ENCODE results near the gene TTC7B.

TTC7B gene

DNA sequence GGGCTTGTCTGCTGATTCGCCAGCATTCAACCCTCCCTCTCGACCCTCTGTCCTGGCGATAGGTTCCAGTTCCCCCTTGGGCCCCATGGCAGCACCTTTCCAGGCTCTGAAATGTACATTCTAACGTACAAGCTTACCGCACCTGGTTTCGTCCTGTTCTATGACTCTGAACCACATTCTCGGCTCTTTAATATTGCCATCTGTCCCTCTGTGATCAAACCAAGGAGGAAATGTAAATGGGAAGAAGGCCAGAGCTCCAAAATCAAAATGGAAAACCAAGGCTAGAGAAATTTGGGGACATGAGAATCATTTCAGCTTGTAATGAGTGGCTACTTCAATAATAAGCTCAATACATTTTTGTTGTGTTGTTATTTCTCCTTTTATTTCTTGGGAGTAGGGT is 117.2 kb downstream of the TTC7B start:
- TF ChIP-seq, protein P1, sequence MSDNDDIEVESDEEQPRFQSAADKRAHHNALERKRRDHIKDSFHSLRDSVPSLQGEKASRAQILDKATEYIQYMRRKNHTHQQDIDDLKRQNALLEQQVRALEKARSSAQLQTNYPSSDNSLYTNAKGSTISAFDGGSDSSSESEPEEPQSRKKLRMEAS (IDR thresholded peaks at IDR 0.05) = no peak
- TF ChIP-seq EGR1 (IDR thresholded peaks at IDR 0.05) (no peak), TCF12 (IDR thresholded peaks at IDR 0.05; ENCODE audit: low read depth) (no peak), RAD21 (IDR thresholded peaks at IDR 0.05; ENCODE audit: low read depth) (no peak), EP300 (IDR thresholded peaks at IDR 0.05; ENCODE audit: borderline replicate concordance) (no peak), FOXM1 (IDR thresholded peaks at IDR 0.05; ENCODE audit: borderline replicate concordance, low read depth) (no peak)

DNA sequence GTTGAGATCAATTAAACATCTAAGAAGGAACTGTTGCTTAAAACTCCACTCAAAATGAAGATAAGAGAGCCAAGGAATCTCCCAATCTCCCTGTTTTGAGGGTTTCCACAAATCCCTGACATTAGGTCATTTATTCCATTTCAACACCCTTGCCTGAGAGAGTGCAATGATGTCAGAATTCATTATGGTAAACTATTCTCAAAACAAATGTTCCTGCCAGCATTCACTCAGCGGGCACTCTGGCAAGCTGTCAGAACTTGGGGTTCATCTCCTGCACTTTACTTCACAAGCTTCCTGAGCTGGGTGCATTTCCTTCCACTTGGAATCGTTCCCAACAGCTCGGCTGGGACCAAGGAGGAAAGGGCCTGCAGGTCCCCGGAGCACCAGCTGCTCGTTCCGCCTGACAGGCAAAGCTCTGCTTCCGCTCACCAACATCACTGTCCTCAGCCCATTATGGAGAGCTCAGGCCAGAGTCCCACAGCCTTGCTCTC is 117.8 kb downstream of the TTC7B start:
- TF ChIP-seq, protein P1 (IDR thresholded peaks at IDR 0.05) = no peak
- TF ChIP-seq EGR1 (IDR thresholded peaks at IDR 0.05) (no peak), TCF12 (IDR thresholded peaks at IDR 0.05; ENCODE audit: low read depth) (peak; percentile 36; the same call in 1 of the 2 replicates), CREB1 (IDR thresholded peaks at IDR 0.05; ENCODE audit: low read depth) (no peak), NFIC (IDR thresholded peaks at IDR 0.05) (peak; percentile 46; the same call in 1 of the 2 replicates), RAD21 (IDR thresholded peaks at IDR 0.05; ENCODE audit: low read depth) (no peak)

DNA sequence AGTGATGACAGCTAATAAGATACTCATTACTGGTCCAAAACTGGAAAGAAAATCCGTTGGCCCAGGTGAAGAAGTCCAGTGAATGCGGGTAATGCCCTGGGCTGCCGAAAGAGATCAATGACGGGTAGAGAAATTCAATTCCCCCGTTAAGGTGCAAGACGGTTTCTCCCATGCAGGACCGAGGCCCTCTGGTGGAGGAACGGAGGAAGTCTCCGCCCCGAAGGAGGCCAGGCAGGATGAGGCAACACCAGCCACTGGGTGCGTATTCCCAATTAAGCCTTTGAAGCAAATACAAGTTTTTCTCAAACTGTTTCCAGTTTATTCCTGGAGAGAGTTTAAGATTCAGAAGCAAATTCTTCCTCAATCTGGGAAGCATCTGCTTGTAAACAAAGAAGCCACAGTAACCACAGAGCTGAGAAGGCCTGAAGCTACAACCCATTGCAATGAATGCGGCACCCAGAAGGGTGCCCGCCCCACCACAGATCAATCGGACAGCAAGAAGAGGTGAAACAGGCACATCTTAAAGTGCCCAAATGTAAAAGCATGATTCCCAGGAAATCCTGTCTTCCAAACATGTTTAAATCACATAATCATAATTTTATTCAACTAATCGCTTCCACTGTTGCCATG is 118.5 kb downstream of the TTC7B start:
- TF ChIP-seq CEBPB (IDR thresholded peaks at IDR 0.05) = peak; percentile 86
- no peak for TF ChIP-seq EGR1 (IDR thresholded peaks at IDR 0.05)
- no peak for TF ChIP-seq TEAD4 (IDR thresholded peaks at IDR 0.05)
- peak; percentile 97 for TF ChIP-seq RAD21 (IDR thresholded peaks at IDR 0.05; ENCODE audit: low read depth)
- TF ChIP-seq FOXM1 (IDR thresholded peaks at IDR 0.05; ENCODE audit: borderline replicate concordance, low read depth) = no peak
- TF ChIP-seq, protein P2, sequence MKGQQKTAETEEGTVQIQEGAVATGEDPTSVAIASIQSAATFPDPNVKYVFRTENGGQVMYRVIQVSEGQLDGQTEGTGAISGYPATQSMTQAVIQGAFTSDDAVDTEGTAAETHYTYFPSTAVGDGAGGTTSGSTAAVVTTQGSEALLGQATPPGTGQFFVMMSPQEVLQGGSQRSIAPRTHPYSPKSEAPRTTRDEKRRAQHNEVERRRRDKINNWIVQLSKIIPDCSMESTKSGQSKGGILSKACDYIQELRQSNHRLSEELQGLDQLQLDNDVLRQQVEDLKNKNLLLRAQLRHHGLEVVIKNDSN (IDR thresholded peaks at IDR 0.05) = no peak

DNA sequence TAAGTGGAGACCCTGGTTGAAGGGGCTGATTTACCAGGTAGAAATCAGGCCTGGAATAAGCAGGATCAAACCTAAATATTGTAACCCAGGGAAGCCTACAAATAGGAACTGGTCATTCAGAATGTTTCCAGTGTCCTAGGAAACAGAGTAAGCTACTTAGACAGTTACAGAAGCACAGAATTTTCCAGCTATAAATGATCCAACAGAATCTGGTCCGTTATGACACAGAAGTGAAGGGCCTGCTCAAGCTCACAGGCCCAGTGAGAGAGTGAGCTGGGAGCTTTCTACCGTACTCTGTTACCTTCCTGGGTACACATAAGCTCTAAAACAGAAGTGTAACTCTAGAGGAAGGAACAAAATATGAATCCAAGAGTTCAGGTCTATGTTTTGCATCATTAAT is 119.1 kb downstream of the TTC7B start:
- TF ChIP-seq TEAD4 (IDR thresholded peaks at IDR 0.05) (no peak), CEBPB (IDR thresholded peaks at IDR 0.05) (no peak), YY1 (IDR thresholded peaks at IDR 0.05; ENCODE audit: low read depth) (no peak), FOXM1 (IDR thresholded peaks at IDR 0.05; ENCODE audit: borderline replicate concordance, low read depth) (no peak), RAD21 (IDR thresholded peaks at IDR 0.05; ENCODE audit: low read depth) (no peak), EP300 (IDR thresholded peaks at IDR 0.05; ENCODE audit: borderline replicate concordance) (no peak), TAF1 (IDR thresholded peaks at IDR 0.05; ENCODE audit: low read depth) (no peak), TCF12 (IDR thresholded peaks at IDR 0.05; ENCODE audit: low read depth) (no peak), EGR1 (IDR thresholded peaks at IDR 0.05) (no peak), CREB1 (IDR thresholded peaks at IDR 0.05; ENCODE audit: low read depth) (no peak), ZBTB7A (IDR thresholded peaks at IDR 0.05; ENCODE audit: low read depth) (no peak), NFIC (IDR thresholded peaks at IDR 0.05) (no peak)
- TF ChIP-seq, protein P2 (IDR thresholded peaks at IDR 0.05) = no peak
- TF ChIP-seq, protein P3, sequence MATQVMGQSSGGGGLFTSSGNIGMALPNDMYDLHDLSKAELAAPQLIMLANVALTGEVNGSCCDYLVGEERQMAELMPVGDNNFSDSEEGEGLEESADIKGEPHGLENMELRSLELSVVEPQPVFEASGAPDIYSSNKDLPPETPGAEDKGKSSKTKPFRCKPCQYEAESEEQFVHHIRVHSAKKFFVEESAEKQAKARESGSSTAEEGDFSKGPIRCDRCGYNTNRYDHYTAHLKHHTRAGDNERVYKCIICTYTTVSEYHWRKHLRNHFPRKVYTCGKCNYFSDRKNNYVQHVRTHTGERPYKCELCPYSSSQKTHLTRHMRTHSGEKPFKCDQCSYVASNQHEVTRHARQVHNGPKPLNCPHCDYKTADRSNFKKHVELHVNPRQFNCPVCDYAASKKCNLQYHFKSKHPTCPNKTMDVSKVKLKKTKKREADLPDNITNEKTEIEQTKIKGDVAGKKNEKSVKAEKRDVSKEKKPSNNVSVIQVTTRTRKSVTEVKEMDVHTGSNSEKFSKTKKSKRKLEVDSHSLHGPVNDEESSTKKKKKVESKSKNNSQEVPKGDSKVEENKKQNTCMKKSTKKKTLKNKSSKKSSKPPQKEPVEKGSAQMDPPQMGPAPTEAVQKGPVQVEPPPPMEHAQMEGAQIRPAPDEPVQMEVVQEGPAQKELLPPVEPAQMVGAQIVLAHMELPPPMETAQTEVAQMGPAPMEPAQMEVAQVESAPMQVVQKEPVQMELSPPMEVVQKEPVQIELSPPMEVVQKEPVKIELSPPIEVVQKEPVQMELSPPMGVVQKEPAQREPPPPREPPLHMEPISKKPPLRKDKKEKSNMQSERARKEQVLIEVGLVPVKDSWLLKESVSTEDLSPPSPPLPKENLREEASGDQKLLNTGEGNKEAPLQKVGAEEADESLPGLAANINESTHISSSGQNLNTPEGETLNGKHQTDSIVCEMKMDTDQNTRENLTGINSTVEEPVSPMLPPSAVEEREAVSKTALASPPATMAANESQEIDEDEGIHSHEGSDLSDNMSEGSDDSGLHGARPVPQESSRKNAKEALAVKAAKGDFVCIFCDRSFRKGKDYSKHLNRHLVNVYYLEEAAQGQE (IDR thresholded peaks at IDR 0.05; ENCODE audit: low read depth) = no peak
- TF ChIP-seq, protein P1 (IDR thresholded peaks at IDR 0.05) = no peak

DNA sequence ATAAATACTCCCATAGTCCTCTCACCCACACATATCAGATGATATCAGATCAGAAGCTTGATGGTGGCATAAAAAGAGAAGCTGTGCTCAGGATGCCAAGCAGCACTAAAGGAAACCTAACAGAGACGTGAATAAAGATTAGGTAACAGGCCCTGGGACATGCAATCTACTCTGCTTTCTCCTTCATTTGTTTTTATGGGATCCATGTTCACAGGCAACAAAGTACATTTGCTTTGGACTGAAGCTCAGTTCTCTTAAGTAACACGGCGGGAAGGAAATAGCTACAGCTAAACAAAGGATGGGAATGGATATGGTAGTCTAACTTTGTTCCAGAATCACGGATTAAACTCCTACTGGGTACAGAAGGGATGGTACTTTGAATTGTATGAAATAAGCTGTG is 119.5 kb downstream of the TTC7B start:
- TF ChIP-seq EGR1 (IDR thresholded peaks at IDR 0.05) (no peak), RAD21 (IDR thresholded peaks at IDR 0.05; ENCODE audit: low read depth) (no peak), FOXM1 (IDR thresholded peaks at IDR 0.05; ENCODE audit: borderline replicate concordance, low read depth) (no peak), EP300 (IDR thresholded peaks at IDR 0.05; ENCODE audit: borderline replicate concordance) (no peak), YY1 (IDR thresholded peaks at IDR 0.05; ENCODE audit: low read depth) (no peak), ZBTB7A (IDR thresholded peaks at IDR 0.05; ENCODE audit: low read depth) (no peak), TCF12 (IDR thresholded peaks at IDR 0.05; ENCODE audit: low read depth) (no peak), CREB1 (IDR thresholded peaks at IDR 0.05; ENCODE audit: low read depth) (no peak), TAF1 (IDR thresholded peaks at IDR 0.05; ENCODE audit: low read depth) (no peak), CEBPB (IDR thresholded peaks at IDR 0.05) (no peak), NFIC (IDR thresholded peaks at IDR 0.05) (no peak), TEAD4 (IDR thresholded peaks at IDR 0.05) (no peak)
- TF ChIP-seq, protein P3 (IDR thresholded peaks at IDR 0.05; ENCODE audit: low read depth) = no peak
- TF ChIP-seq, protein P1 (IDR thresholded peaks at IDR 0.05) = no peak
- TF ChIP-seq, protein P2 (IDR thresholded peaks at IDR 0.05) = no peak
